Amniotic stem cell (primary cell): ENCODE measurements around the gene BRSK2.

ENCODE experiments used
- DNase-seq: peaks from one replicate; lab custom pipeline; 2025; lab: John Stamatoyannopoulos, UW

BRSK2 gene

DNA sequence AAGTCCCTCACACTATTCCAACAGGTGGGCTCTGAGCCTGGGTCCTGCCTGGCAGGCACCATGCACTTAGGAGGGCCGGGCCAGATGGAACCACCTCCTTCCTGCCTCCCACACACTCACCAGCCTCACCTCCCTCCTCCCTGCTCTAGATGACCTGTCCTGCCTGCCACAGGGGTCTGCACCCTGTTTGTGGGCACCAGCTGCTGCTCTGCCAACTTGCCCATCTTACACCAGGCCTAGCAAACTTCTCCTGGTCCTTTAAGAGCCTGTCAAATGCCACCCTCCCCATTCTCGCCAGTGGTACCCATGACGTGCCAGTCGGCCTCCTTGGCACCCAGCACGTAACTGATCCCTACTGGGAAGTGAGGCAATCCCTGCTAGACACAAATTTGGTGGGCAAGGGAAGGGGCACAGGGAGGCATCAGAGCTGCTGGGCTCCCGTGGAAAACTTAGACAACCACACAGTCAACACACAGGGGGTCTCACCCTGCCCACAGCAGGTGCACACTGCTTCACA, 93.8 kb downstream of the BRSK2 start:
- no peak for DNase-seq

DNA sequence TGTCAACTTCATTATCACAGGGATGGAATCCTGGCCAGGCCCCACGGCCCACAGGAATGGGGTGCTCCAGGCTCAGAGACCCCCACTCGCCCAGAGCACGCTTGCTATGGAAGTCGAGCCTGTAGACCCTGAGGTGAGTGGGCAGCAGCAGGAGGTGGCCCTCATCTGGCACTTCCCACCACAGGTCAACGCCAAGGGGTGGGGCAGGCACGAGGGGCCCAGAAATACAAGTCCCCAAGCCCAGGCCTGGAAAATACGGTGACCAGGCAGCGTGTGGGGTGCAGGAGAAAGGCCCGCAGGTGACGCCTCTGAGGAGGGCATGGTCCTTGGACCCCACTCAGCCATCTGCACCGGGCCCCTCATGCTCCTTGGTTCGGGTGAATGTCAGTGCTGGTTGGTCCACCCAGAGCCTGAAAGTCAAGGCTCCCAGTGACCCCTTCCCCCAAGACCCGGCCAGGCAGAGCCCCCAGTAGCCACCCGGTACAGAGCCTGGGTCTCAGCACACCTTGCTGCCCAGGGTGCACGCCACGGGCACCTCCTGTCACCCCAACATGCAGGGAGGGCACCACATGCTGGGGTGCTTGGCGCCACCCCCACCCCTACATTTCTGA, 94.4 kb downstream of the BRSK2 start:
- DNase-seq = no peak

DNA sequence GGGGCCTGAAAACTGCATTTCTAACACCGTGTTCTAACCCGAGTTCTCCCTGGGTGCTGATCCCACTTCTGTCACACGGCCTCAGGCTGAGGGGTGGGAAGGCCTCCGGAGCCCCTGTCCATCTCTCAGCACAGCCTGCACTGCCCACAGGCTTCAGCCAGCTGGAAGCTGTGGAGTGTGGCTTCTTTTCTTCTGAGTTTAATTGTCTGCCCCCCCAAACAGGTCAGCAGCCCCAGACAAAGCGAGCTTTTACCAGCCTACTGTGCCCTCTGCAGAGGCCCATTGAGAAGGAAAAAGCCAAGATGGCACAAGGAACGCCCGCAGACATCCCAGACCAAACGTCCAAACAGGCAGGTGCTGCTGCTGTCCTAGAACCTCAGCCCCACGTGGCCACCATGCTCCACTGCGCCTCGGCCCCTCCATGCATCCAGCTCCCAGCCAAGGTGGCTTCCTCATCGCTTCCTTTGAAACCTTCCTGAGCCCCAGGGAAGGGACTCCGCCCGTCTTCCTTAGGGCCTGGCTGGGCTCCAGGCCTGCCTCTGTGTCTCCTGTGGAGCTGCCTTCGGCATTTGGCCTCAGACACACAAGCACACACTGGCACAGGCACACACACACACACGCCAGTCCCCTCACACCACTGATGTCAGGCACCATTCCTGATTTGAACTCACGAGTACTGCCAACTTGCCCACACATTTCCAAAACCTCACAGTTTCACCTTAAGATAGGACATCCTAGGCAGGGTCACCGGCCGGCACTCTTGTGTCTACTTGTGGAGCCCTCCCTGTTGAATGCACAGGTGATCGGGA, 95.2 kb downstream of the BRSK2 start:
- DNase-seq = no peak

DNA sequence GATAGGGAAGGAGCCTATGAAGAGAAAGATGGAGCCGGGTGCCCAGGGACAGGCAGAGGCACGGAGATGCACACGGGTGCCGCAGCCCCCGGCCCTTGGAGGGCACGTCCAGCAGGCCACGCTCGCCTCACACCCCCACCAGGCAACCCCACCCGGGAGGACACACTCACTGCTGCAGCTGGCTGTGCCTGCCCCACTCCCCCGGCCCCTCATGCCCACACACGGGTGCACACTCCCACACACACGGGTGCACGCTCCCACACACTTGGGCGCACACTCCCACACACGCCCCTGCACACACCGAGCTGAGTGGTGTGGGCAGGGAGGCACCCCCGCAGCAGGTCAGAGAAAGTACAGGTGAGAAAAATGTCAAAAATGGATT, 95.8 kb downstream of the BRSK2 start:
- DNase-seq = no peak

DNA sequence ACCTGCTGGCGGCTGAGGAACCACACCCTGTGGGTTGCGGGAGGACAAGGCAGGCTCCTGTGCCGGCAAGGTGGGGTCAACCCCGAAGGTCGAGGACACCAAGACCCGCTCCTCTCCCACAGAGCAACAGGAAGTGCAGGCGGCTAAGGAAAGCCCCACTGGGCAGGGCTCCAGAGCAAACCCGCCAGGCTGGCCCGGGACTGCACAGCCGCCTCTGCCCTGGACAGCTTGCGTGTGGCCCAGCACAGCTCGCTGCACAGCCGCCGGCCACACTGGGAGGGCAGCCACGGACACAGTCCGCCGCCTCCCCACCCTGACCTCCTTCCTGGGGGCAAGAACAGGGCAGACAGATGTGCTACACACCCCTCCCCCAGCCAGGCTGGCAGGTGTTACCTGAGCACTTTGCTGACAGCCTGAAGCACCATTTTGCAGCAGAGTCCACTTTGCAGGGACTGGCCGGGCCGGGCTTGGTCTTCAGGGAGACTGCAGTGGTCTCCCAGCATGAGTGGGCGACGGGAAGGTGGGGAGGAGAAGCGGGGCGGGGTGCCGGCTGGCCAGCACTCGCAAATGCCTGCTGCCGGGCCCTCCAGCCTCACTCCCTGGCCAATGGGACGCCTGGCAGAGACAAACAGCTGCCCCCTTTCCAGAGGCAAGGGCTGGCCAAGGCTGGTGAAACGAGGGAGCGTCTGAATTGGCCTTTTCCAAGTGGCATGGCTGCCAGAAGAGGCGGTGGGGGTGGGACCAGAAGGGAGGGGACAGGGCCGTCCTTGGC, 96.5 kb downstream of the BRSK2 start, which contains the start of gene MOB2:
TSS of gene MOB2 (minus strand) at position 726 of the 772 bp plus-strand sequence. CDS start at position 503, 223 bp downstream.
- no peak for DNase-seq

DNA sequence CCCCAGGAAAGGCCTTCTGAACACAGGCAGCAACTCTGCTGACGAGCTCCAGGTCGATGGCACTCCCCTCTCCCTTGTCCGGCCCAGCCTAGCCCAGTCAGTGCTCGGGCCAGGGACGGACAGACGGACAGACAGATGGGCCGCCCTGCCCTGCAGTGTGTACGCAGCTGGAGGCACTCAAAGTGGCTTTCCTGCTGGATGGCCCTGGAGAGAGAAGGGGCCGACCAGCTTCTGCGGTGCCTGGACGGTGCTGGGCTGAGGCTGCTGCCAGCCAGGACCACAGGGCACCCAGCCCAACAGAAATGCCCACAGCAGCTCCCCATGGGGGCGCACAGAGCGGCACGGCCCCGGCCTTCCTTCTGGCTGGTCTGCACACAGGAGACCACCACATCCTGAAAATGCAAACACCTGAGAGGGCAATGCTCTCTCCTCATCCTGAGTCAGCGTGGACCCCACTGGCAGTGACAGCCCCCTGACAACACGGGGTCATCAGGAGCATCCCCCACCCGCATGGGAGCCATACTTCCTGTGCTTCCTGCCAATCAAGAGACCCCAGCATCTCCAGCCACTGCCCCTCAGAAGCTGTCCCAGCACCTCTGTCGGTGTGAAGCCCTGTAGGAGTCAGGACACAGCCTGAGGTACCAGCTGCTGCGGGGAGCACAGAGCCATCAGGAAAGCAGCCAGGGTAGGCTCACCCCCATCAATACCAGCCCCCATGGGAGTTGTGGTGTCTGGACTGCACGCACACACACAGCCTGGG, 97.5 kb downstream of the BRSK2 start:
- no peak for DNase-seq

DNA sequence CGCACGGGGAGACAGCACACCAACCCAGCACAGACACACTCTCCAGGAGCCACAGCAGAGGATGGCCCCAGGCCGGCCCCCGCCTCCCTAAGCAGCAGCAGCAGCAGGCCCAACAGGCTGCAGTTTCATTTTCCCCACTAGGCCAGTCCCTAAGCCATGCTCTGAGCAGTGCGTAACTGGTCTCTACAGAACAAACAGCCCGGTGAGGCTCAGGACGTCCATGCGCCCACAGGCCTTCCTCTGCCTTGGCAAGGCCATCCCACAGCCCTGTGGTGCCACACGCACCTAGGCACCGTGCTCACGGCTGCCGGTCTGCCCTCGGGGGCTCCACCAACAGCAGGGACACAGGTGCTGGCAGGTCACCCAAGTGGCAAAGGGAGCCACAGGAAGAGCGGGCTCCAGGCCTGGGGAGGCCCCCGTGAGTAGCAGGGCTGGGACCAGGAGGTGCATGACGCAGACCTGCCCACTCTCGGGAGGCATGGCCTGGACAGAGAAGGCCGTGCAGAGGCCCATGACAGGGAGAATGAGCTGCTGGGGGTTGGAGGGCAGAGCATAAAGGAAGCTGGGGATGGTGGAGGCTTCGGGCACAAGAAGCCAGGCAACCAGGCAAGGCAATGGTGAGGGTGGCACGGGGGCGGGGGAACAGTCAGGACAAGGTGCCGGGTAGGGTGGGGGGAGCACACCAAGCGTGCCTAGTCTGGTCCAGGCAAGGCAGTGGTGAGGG, 98.3 kb downstream of the BRSK2 start:
- DNase-seq = no peak

DNA sequence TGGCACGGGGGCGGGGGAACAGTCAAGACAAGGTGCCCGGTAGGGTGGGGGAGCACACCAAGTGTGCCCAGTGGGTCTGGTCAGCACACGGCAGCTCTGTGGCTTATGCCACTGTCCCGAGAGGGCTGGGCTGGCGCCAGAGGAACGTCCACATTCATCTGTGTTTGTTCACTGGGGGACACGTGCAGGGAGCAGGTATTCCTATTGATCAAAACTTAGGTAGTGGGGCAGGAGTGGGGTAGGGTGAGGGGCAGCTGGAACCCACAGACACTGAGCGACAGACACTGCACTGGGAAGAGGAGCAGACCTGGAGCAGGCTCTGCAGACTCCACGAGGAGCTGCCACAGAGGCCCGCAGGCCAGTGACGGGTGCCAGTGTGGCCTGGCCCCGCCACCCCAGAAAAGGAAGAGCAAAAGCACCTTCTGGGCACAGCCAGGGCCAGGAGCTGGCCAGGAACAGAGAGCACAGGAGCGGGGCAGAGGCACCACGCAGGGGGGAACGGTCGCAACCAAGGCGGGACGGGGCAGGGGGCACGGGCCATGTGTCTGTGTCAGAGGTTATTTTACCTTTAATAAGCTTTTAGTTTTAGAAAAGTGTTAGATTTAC, 98.9 kb downstream of the BRSK2 start:
- DNase-seq = no peak

DNA sequence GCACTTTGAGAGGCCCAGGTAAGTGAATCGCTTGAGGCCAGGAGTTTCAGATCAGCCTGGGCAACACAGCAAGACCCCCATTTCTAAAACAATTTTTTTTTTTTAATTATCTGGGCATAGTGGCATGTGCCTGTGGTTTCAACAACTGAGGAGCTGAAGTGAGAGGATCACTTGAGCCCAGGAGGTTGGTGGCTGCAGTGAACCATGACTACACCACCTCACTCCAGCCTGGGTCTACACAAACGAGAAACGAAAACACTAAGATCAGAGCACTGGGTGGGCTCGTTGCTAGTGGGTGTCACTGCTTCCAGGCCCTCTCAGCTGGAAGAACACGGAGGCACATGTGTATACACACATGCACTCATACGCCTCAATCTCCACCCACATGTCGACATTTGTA, 100.9 kb downstream of the BRSK2 start:
- no peak for DNase-seq

DNA sequence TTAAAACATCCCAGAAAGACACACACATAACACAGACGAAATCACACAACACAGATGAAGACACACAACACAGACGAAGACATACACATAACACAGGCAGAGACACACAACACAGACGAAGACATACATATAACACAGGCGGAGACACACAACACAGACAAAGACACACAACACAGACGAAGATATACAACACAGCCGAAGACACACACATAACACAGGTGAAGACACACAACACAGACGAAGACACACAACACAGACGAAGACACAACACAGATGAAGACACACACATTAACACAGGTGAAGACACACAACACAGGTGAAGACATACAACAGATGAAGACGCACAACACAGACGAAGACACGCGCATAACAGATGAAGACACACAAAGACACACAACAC, 101.6 kb downstream of the BRSK2 start:
- DNase-seq = no peak

DNA sequence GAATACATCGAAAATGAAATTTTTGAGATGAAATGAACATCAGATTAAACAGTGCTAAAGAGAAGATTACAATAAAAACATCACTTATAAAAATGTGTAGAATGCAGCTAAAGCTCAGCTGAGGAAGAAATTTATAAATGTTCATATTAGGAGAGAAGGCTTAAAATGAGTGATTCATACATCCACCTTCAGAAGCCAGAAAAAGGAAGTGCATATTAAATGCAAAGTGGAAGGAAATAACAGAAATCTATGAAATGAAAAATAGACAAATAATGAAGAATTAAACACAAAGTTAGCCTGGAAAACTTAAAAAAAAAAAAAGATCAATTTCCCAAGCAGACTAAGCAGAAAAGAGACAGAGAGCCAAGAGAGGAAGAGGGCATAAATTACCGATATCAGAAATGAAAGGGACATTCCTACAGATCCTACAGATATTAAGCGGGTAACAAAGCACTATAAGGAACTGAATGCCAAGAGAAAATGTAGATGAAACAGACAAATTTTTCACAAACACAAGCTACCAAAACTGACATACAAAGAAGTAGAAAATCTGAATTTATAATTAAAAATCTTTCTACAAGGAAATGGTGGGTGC, 104.0 kb downstream of the BRSK2 start:
- DNase-seq = no peak

DNA sequence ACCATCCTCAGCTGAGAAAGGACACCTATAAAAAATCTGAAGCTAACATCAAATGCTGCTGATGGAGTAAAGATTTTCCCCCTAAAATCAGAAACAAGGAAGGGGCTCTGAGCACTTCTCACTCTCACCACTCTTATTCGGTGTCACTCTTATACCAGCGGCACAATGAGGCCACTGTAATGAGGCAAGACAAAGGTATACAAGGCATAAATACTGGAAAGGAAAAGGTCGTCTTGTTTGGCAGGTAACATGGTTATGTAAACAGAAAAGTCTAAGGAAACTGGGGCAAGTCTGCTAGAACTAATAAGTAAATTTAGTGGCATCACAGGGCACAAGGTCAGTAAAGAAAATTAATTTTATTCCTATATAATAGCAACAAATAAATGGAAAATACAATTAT, 104.9 kb downstream of the BRSK2 start:
- no peak for DNase-seq

DNA sequence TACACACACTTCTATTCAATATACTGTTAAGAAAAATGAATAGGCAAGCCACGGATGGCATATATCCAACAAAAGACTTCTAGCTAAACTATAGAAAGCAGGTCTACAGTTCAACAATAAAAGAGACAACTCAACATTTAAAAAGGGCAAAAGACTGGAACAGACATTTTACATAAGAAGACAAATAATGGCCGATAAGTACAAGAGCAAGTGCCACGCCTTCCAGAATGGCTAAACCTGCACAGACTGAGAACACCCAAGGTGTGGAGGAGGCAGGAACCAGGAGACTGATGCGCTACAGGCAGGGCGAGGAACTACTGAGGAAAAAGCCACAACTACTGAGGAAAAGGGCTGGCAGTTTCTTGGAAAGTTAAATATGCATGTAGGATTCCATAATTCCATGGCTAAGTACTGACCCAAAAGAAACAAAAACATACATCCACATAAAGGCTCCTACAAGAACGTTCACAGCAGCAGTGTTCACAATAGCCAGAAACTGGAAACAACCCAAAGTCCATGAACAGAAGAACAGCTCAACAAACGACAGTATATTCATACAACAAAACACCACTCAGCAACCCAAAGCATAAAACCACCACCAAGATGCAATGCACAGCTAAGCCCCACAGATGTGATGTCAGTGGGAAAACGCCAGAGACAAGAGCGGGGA, 106.5 kb downstream of the BRSK2 start:
- no peak for DNase-seq

DNA sequence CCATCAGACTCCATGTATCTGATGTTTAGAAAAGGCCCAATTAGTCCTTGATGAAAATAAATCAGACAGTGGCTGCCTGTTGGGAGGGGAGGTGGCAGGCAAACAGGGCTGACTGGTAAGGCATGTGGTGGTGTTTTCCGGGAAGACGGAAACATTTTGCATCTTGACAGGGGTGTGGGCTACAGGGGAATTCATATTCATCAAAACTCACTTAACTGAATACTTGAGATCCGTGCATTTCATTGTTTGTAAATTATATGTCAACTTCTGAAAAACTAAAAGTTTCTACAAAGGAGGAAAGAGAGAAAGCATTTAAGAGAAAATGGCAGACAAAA, 107.0 kb downstream of the BRSK2 start:
- no peak for DNase-seq

DNA sequence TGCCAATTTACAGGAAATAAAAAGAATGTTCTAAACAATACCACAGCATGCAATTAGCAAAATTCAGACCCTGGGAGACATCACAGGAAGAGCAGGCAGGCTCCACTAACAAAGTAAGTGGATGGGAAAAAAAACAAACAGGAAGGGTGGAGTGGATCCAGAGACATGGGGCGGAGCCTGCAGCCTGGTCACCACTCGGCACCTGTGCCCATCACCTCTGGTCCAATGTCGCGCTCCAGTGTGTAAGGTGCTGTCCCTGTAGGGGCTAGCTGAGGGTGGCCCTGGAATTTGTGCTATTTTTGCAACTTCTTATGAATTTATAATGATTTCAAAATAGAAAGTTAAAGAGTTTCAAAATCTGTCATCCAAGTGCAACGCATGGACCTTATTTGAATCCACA, 107.9 kb downstream of the BRSK2 start:
- no peak for DNase-seq

DNA sequence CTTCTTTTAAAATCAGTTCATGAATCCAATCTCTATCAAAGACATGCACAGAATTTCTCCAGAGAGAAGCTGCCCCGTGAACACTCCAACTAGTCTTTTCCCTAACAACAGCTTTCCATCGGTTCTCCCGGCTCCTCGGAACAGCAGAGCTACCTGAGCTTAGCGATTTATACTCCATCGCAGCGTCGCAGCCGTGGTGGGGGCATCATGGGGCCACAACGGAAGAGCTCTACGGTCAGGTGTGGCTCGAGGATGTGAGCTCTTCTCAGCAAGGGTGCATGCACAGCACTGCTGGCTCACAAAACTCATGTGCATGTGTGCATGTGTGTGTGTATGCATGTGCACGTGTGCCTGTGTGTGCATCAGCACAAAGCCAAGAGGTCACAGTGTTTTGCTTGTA, 108.5 kb downstream of the BRSK2 start:
- no peak for DNase-seq

DNA sequence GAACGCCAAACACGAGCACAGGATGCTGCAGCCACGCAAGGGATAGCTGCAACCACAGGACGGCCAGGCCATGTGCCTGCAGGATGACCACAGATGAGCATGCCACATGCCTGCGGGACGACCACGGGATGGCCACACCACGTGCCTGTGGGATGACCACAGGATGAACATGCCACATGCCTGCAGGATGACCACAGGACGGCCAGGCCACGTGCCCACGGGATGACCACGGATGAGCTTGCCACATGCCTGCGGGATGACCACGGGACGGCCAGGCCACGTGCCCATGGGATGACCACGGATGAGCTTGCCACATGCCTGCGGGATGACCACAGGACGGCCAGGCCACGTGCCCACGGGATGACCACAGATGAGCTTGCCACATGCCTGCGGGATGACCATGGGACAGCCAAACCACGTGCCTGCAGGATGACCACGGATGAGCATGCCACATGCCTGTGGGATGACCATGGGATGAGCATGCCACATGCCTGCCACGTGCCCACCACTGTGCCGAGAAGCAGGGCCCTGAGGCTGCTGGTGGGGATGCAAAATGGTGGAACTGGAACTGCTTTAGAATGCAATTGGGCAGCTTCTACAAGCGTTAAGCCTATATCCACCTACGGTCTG, 109.6 kb downstream of the BRSK2 start:
- no peak for DNase-seq

DNA sequence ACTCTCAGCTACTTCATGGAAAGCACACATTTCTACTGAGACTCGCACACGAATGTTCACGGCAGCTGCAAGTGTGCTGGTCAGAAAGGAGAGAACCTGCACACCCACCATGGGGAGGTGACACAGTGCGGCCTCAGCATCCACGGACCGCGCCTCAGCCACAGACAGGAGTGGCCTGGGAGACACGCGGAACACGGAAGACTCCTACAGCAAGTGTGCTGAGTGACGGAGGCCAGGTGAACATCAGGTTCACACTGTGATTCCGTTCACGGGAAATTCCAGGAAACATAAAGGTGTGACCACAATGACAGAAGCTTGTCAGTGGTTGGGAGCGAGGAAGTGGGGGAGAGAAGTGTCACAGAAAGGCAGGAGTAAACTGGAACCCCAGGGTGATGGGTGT, 110.2 kb downstream of the BRSK2 start:
- no peak for DNase-seq
